SK-N-SH (cell line): ENCODE results near the gene MAN1A1. TPM values are rescaled to one million over a fixed set of nuclear protein-coding genes. Genes with fewer than 3 reads are reported as not detected.

Experiments
- CTCF ChIA-PET: fragments of 300-600, 350-600 bp; formaldehyde crosslinking; extraction: SDS; loops from one replicate; lab custom pipeline; 2021; lab: Yijun Ruan, JAX
- POLR2A ChIA-PET: fragments of 350-600 bp; sonication (Branson Sonifier 250); formaldehyde crosslinking; extraction: SDS; loops from one replicate; lab custom pipeline; 2020; ENCODE audit warnings: antibody characterized with exemption, inconsistent platforms; lab: Yijun Ruan, JAX
- DNase-seq: peaks from one replicate; pipeline ENCODE4 v3.0.0; 2012
- H2AFZ ChIP-seq: fragments of 200-600 bp; sonication (generic); 2 replicates; pipeline ENCODE4 v1.8.1; 2016; ENCODE audit warnings: antibody characterized with exemption, mild to moderate bottlenecking, low read depth
- H3F3A ChIP-seq: fragments of 200-600 bp; sonication (generic); replicated peaks from 2 replicates; pipeline ENCODE3; 2016; ENCODE audit warnings: antibody characterized with exemption, mild to moderate bottlenecking; ENCODE audit not compliant: insufficient read depth
- H3K27ac ChIP-seq, 2 experiments: fragments of 200-500 bp in 1 of 2; fragments of 200-600 bp in 1 of 2; sonication (Bioruptor generic) in 1 of 2; sonication (generic), shearing (Covaris generic) in 1 of 2; 2 replicates each; pipeline versions ENCODE4 v1.5.1 to v1.6.1; 2014 to 2016; ENCODE audit warnings: low read depth in 2 of 2, inconsistent platforms in 1 of 2, low read length in 1 of 2, mild to moderate bottlenecking in 1 of 2, mixed read lengths in 1 of 2
- H3K27me3 ChIP-seq: fragments of 200-600 bp; sonication (generic), shearing (Covaris generic); 2 replicates; pipeline ENCODE4 v1.6.1; 2016; ENCODE audit warnings: mixed run types; ENCODE audit not compliant: insufficient read depth
- H3K36me3 ChIP-seq, 2 experiments: fragments of 200-500 bp in 1 of 2; fragments of 200-600 bp in 1 of 2; sonication (Bioruptor generic) in 1 of 2; sonication (generic) in 1 of 2; replicated peaks in 1 of 2; 2 replicates each; pipeline versions ENCODE3 to v1.5.1; 2014 to 2016; ENCODE audit warnings: low read length in 1 of 2, mild to moderate bottlenecking in 1 of 2; ENCODE audit not compliant: insufficient read depth in 2 of 2, control insufficient read depth in 1 of 2
- H3K4me1 ChIP-seq, 2 experiments: fragments of 200-500 bp in 1 of 2; fragments of 200-600 bp in 1 of 2; sonication (Bioruptor generic) in 1 of 2; sonication (generic), shearing (Covaris generic) in 1 of 2; 2 replicates each; pipeline versions ENCODE4 v1.5.1 to v1.6.1; 2014 to 2016; ENCODE audit warnings: low read depth in 1 of 2, low read length in 1 of 2, mixed run types in 1 of 2; ENCODE audit not compliant: insufficient read depth in 2 of 2, control insufficient read depth in 1 of 2
- H3K4me2 ChIP-seq: fragments of 200-600 bp; sonication (generic), shearing (Covaris generic); 2 replicates; pipeline ENCODE4 v1.6.1; 2017; ENCODE audit warnings: mixed run types
- H3K4me3 ChIP-seq, 2 experiments: fragments of 200-500 bp in 1 of 2; fragments of 200-600 bp in 1 of 2; sonication (Bioruptor generic) in 1 of 2; sonication (generic), shearing (Covaris generic) in 1 of 2; 2 replicates each; pipeline versions ENCODE4 v1.5.1 to v1.8.1; 2014 to 2016; ENCODE audit warnings: low read depth in 2 of 2, inconsistent platforms in 1 of 2, low read length in 1 of 2, mild to moderate bottlenecking in 1 of 2, mixed read lengths in 1 of 2, moderate library complexity in 1 of 2
- H3K79me2 ChIP-seq: fragments of 200-600 bp; sonication (generic); 2 replicates; pipeline ENCODE4 v1.8.1; 2017; ENCODE audit warnings: mild to moderate bottlenecking; ENCODE audit not compliant: insufficient read depth
- H3K9ac ChIP-seq: fragments of 200-600 bp; sonication (generic); 2 replicates; pipeline ENCODE4 v1.6.1; 2017; ENCODE audit warnings: mixed run types
- H3K9me2 ChIP-seq: fragments of 200-600 bp; sonication (generic); 2 replicates; pipeline ENCODE4 v1.6.1; 2017; ENCODE audit warnings: mixed run types
- H3K9me3 ChIP-seq: fragments of 200-600 bp; sonication (generic); 2 replicates; pipeline ENCODE4 v1.6.1; 2017; ENCODE audit warnings: mixed run types, mild to moderate bottlenecking, moderate library complexity
- H4K20me1 ChIP-seq: fragments of 200-600 bp; sonication (generic); 2 replicates; pipeline ENCODE4 v1.6.1; 2017; ENCODE audit warnings: mild to moderate bottlenecking, mixed run types; ENCODE audit not compliant: insufficient read depth
- CHD2 ChIP-seq: fragments of 150-350 bp; IDR thresholded peaks from 2 replicates; pipeline ENCODE4 v1.6.1; 2018; ENCODE audit warnings: low read length; ENCODE audit not compliant: partially characterized antibody
- CTCF ChIP-seq: fragments of 200-600 bp; sonication (generic); IDR thresholded peaks from 2 replicates; pipeline ENCODE4 v1.6.1; 2017; ENCODE audit warnings: antibody characterized with exemption, mild to moderate bottlenecking, moderate library complexity
- ELF1 ChIP-seq: IDR thresholded peaks from 2 replicates; pipeline ENCODE4 v1.4.0; 2012
- EP300 ChIP-seq, 2 experiments: IDR thresholded peaks; 2 replicates each; pipeline versions ENCODE4 v1.4.0 to v1.6.1; 2012; ENCODE audit warnings: borderline replicate concordance in 1 of 2, low read depth in 1 of 2, low read length in 1 of 2
- EZH2phosphoT487 ChIP-seq: fragments of 200-600 bp; sonication (generic); IDR thresholded peaks from 2 replicates; pipeline ENCODE4 v1.6.1; 2017; ENCODE audit warnings: low read depth, mixed run types, mild to moderate bottlenecking, antibody characterized with exemption, moderate library complexity, borderline replicate concordance
- FOSL2 ChIP-seq: IDR thresholded peaks from 2 replicates; pipeline ENCODE4 v1.4.0; 2012; ENCODE audit warnings: low read depth, mild to moderate bottlenecking, moderate library complexity, borderline replicate concordance
- FOXJ3 ChIP-seq: sonication (generic); formaldehyde crosslinking; IDR thresholded peaks from 2 replicates; pipeline ENCODE4 v1.5.1; 2020; ENCODE audit warnings: mild to moderate bottlenecking, missing genetic modification reagents
- GABPA ChIP-seq: IDR thresholded peaks from 2 replicates; pipeline ENCODE4 v1.4.0; 2012; ENCODE audit warnings: low read depth, mild to moderate bottlenecking
- GATA2 ChIP-seq: sonication (generic); formaldehyde crosslinking; IDR thresholded peaks from 2 replicates; pipeline ENCODE4 v1.5.0; 2020; ENCODE audit warnings: mild to moderate bottlenecking, missing genetic modification reagents
- IRF3 ChIP-seq: fragments of 150-350 bp; IDR thresholded peaks from 2 replicates; pipeline ENCODE4 v1.6.1; 2016; ENCODE audit warnings: mild to moderate bottlenecking, low read depth, low read length
- JUND ChIP-seq: IDR thresholded peaks from 2 replicates; pipeline ENCODE4 v1.4.0; 2012
- MXI1 ChIP-seq: IDR thresholded peaks from 2 replicates; pipeline ENCODE4 v1.6.1; 2012; ENCODE audit warnings: mild to moderate bottlenecking, low read depth, low read length, improper control_type of control experiment
- PBX3 ChIP-seq: IDR thresholded peaks from 2 replicates; pipeline ENCODE4; 2012
- POLR2AphosphoS5 ChIP-seq: IDR thresholded peaks from 2 replicates; pipeline ENCODE4 v1.6.1; 2012; ENCODE audit warnings: low read depth, low read length
- RAD21 ChIP-seq: IDR thresholded peaks from 2 replicates; pipeline ENCODE4 v1.6.1; 2012; ENCODE audit warnings: mild to moderate bottlenecking, low read length
- RCOR1 ChIP-seq: fragments of 150-350 bp; IDR thresholded peaks from 2 replicates; pipeline ENCODE4 v1.6.1; 2017; ENCODE audit warnings: antibody characterized with exemption, low read length
- RXRA ChIP-seq: IDR thresholded peaks from 2 replicates; pipeline ENCODE4 v1.4.0; 2012; ENCODE audit warnings: low read depth, mild to moderate bottlenecking, borderline replicate concordance
- SMC3 ChIP-seq: IDR thresholded peaks from 2 replicates; pipeline ENCODE4 v1.6.1; 2012; ENCODE audit warnings: low read depth, low read length, improper control_type of control experiment
- TCF12 ChIP-seq: IDR thresholded peaks from 2 replicates; pipeline ENCODE4 v1.4.0; 2012
- USF1 ChIP-seq: IDR thresholded peaks from 2 replicates; pipeline ENCODE4 v1.4.0; 2012; ENCODE audit warnings: low read depth, borderline replicate concordance
- USF2 ChIP-seq: fragments of 150-350 bp; IDR thresholded peaks from 2 replicates; pipeline ENCODE4 v1.6.1; 2017; ENCODE audit warnings: antibody characterized with exemption, low read length, low read depth, borderline replicate concordance
- WGBS: methylation state at CpG from one replicate; pipeline ENCODE4 v1.1.6; 2017; ENCODE audit warnings: low lambda C conversion rate; 5-methylcytosine and 5-hydroxymethylcytosine counted together
- polyA plus RNA-seq, 3 experiments: library from polyadenylated mRNA; depleted of rRNA; stranded (reverse); fragments of >200 nt; gene quantifications; 2 replicates each; pipeline ENCODE4 v1.2.3, GENCODE V29; 2012

MAN1A1 gene
- polyA plus RNA-seq, 1 of the 3 experiments (the other 2 are of a cell fraction): 28.0 TPM

- CTCF ChIA-PET: interaction anchor here (1.6 to 1.7 kb wide), 2 partner anchors 47 to 155 kb away, joined by 3 to 4 read pairs; no protein-coding TSS in a partner anchor
- Histone ChIP-seq H3K4me1 (peaks cover 0 to 28% of the 10 kb centered on the region in 2 experiments; a peak in 2 of 4 replicates), H3K4me3 (no peak overlapping the region), H3F3A (no peaks in the 10 kb centered on the region), H3K27ac (peak overlapping the region in 1 of 2 experiments; percentile 98; a peak in 2 of 4 replicates), H3K9me3 (no peaks in the 10 kb centered on the region), H3K79me2 (no peaks in the 10 kb centered on the region), H3K9me2 (no peaks in the 10 kb centered on the region), H4K20me1 (no peaks in the 10 kb centered on the region), H3K9ac (no peak overlapping the region), H3K4me2 (no peak overlapping the region), H3K36me3 (peaks cover 30 to 37% of the 10 kb centered on the region in 2 experiments)
- WGBS: 52% methylated on average over 5 of the region's 5 CpGs
- peak; percentile 42 for DNase-seq
- peak; percentile 53 for TF ChIP-seq PBX3
- peak; percentile 63 for TF ChIP-seq TCF12
- TF ChIP-seq EP300 (IDR thresholded peaks at IDR 0.05; ENCODE audit: borderline replicate concordance in 1 of 2, low read depth in 1 of 2, low read length in 1 of 2): peak; percentile 22 to 95; a peak in 3 of 4 replicates
- peak; percentile 70 for TF ChIP-seq CHD2
- TF ChIP-seq MXI1: peak; percentile 76; the same call in 1 of the 2 replicates
- TF ChIP-seq SMC3: no peak
- 0 out of 2 replicates have a peak, but pooled peaks have one; percentile 29 for TF ChIP-seq RAD21
- TF ChIP-seq GABPA: no peak
- TF ChIP-seq IRF3: no peak
- peak; percentile 95 for TF ChIP-seq FOXJ3
- TF ChIP-seq EZH2phosphoT487: no peak
- TF ChIP-seq GATA2 (CRISPR knock-in tag): peak; percentile 91
- TF ChIP-seq USF1: no peak
- no peak for TF ChIP-seq FOSL2
- TF ChIP-seq RCOR1: peak; percentile 69
- TF ChIP-seq USF2: no peak
- TF ChIP-seq ELF1: no peak
- TF ChIP-seq POLR2AphosphoS5: peak; percentile 47; the same call in 1 of the 2 replicates
- no peak for TF ChIP-seq CTCF
- no peak for TF ChIP-seq RXRA
- 0 out of 2 replicates have a peak, but pooled peaks have one; percentile 4 for TF ChIP-seq JUND
- TF ChIP-seq, all 33 proteins: peak for 11
- no peaks in the 10 kb centered on the region for H3K27me3 ChIP-seq
- no peak overlapping the region for H2AFZ ChIP-seq
- POLR2A ChIA-PET: no interaction called here
Measured at GRCh38 chr6:119195848-119196247, 153.7 kb downstream of the MAN1A1 start.
